ENCODE measurements around the gene S100A7.
"Not testable (repeated sequence)": the region's sequence is repeated elsewhere in the genome, so short reads cannot be mapped to it uniquely, and the experiment has no call there.

S100A7 gene

GRCh38 chr1:153413961-153414360, 46.5 kb downstream of the S100A7 start:
- not testable (repeated sequence) for H3K9ac ChIP-seq (ENCODE audit: low read length); H3K36me3 ChIP-seq (ENCODE audit: control insufficient read depth, low read depth, low read length); H3K9me3 ChIP-seq (ENCODE audit: control insufficient read depth, low read depth, low read length); H3K4me3 ChIP-seq (ENCODE audit: low read length); H3K27ac ChIP-seq (ENCODE audit: low read length); H3K27me3 ChIP-seq (ENCODE audit: control insufficient read depth, insufficient read depth, low read length); H3K4me1 ChIP-seq (ENCODE audit: control insufficient read depth, low read depth, low read length)

Data from iPS-18a (cell line).